GM18526 (cell line): ENCODE measurements around the gene WDFY1.

Source experiments
- POLR2A ChIP-seq: IDR thresholded peaks from 3 replicates; pipeline ENCODE4 v1.6.1; 2011; ENCODE audit not compliant: insufficient read length; ENCODE audit errors: extremely low read depth

Gene WDFY1

DNA sequence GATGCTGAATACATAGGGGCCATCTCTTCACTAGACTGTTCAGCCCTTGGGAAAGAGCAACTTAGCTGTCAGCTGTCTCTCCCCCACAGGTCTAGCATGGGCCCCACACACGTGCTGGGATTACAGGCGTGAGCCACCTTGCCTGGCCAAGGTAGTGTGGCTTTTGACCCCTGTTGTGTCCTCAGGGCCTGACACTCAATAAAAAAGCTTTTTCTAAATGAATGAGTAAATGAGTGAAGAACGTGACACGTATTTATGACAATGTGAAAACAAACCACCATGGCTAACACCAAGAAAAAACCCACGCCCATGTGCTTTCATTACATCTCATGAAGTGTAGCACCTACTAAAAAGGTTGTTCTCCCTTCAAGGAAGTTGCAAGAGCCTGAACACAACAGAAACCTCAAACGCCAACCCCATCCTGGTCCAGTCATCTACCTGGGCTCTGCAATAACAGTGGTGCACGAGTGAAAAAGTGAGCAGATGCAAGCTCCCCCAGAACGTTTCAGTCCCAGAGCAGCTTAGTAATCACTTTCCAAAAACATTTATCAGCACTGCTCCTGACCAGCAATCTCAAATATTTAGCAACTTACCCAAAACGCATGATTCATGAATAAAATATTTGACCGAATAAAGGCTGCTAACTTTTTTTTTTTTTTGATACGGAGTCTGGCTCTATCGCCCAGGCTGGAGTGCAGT, 3.4 kb downstream of the WDFY1 start:
- TF ChIP-seq POLR2A: no peak

DNA sequence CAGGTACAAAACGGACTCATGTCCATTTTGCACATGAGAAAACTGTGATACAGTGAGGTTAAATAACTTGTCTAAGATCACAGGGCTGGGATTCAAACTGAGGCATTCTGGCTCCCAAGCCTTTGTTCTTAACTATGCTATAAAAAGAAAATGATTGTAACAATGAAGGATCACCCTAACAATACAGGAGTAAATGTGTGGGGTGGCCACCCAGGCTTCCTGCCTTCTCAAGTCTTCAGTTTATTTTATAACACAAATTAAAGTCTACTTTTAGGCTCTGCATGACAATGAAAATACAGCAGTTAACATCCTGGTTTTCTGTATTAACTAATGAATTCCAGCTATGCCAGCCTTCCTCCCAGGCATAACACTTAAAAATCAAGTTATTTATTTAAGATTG, 7.6 kb downstream of the WDFY1 start:
- TF ChIP-seq POLR2A: no peak

- TF ChIP-seq POLR2A: no peak
Measured at GRCh38 chr2:223936862-223937326, 8.2 kb downstream of the WDFY1 start.

DNA sequence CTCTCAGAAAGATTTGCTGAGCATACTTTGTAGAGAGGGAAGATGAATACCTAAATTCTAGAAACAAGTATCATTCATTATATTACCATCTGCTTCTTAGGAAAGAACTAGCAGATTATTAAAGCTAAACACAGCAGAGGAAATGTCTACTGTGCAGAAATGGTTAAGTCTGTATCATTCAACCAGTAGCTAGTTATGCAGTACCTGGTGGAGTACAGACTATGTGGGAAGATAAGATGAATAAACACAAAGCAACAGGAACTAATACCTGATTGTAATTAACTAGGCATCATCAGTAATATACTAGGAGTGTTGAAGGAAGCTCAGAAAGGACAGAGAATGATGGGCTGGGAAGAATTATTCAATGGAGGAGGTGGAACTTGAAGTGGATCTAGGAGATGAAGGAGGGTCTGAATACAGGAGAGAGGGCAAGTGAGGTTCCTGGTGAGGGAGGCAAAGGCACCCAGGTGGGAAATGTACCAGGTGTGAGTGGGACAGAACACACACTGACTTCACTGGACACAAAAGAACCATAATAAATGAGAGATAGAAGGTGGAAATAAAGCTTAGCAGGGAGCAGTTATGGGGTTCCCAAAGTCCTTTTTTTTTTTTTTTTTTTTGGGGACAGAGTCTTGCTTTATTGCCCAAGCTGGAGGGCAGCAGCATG, 9.5 kb downstream of the WDFY1 start:
- no peak for TF ChIP-seq POLR2A

DNA sequence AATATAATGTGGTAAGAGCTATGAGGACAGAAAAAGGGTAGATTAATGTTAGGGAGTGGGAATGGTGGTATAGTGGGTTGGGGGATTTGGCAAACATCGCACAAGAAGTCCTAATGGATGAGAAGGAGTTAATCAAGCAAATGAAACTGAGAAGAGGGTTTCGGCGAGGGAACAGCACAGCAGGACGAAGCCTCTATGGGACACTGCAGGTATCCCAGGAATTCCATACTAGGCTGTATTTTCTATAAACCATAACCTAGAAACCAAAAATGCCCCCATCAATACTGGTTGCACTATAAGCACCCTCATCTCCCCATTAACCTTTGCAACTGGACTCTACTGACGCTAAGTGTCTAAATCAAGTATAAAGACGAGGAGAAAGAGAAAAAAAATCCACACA, 10.3 kb downstream of the WDFY1 start:
- no peak for TF ChIP-seq POLR2A

DNA sequence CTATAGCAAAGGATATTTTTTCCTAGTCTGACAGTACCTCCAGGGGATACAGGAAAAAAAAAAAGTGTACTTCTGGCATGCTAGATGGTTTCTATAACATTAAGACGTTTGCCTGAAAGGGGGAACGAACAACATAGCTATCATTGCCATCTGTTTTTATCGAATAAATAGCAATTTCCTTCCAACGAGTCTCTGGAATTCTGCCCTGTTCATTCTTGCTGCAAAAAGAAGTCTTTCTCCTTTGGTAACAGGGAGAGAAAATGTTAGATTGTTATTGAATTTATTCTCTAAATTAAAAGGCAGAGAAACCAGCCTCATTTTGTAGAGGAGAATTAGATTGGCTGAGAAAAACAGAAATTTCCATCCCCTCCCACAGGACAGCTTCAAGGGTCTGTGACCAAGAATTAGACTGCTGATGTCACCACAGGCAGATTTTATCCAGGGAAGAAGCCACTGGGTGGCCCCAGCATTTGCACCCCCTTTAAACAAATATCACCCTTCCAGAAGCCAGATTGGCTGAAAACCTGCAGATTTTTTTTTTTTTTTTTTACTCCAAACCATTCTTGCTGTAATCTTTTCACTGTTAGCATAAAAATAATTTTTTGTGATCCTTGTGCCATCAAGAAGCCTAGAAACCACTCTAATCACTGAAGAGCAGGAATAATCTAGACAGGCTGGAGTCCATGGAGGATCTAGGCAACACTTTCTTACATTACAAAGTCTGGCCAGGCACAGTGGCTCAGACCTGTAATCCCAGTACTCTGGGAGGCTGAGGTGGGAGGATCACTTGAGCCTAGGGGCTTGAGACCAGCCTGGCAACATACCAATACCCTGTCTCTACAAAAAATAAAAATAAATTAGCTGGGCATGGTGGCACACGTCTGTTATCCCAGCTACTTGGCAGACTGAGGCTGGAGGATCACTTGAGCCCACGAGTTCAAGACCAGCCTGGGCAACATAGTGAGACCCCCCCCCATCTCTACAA, 12.0 kb downstream of the WDFY1 start:
- no peak for TF ChIP-seq POLR2A

- no peak for TF ChIP-seq POLR2A
Measured at GRCh38 chr2:223930103-223930976, 14.8 kb downstream of the WDFY1 start.

- no peak for TF ChIP-seq POLR2A
Measured at GRCh38 chr2:223929571-223930102, 15.5 kb downstream of the WDFY1 start.

DNA sequence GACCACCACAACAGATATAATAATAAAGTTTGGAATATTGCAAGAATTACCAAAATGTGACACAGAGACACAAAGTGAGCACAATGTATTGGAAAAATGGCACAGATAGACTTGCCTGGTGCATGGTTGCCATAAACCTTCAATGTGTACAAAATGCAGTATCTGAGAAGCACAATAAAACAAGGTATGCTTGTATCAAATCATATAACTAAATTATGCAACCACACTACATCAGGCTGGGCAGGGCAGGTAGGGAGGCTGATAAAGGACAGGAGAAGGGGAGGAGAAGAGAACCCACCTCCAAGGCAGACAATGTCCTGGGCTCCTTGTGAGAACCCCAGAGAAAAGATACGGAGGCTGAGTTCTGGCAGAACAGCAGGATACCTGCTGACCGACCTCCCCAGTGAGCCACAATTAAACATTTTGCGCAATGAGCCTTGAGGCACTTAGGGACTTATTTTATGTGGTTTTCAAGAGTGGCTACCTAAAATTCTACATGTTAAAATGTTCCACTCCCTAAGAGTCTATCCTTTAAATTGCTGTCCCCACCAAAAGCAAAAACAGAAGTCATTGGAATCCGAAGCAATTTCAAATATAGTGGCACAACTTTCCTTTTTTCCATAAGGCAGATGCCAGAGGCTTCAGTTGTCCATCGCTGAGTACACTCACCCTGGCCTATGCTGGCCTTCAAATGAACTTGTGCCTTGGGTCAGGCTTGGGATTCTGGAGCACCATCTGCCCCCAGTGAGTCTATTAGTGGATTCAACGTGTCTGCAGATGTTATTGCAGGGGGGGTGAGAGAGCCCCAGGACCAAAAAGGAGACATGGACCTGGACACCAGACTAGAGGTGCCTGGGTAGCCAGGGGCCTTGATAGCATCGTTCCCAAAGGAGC, 16.8 kb downstream of the WDFY1 start:
- TF ChIP-seq POLR2A: no peak

DNA sequence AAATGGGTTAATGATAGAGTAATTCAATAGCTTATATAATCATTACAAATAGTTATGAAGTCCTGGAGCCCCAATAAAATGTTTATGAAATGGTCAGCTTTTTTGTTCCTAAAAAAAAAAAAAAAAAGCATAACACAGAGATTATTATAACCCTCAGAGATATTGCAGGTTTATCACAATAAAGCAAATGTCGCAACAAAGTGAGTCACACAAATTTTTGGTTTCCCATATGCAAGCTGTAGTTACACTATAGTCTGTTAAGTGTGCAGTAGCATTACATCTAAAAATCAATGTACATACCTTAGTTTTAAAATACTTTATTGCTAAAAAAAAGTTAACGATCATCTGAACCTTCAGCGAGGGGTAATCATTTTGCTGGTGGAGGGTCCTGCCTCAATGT, 20.0 kb downstream of the WDFY1 start:
- TF ChIP-seq POLR2A: no peak

GRCh38 chr2:223923976-223924375, 21.2 kb downstream of the WDFY1 start:
- TF ChIP-seq POLR2A: no peak

GRCh38 chr2:223922308-223922707, 22.8 kb downstream of the WDFY1 start:
- no peak for TF ChIP-seq POLR2A

- TF ChIP-seq POLR2A: no peak
Measured at GRCh38 chr2:223921204-223921603, 23.9 kb downstream of the WDFY1 start.

- TF ChIP-seq POLR2A: no peak
Measured at GRCh38 chr2:223920109-223920508, 25.0 kb downstream of the WDFY1 start.

DNA sequence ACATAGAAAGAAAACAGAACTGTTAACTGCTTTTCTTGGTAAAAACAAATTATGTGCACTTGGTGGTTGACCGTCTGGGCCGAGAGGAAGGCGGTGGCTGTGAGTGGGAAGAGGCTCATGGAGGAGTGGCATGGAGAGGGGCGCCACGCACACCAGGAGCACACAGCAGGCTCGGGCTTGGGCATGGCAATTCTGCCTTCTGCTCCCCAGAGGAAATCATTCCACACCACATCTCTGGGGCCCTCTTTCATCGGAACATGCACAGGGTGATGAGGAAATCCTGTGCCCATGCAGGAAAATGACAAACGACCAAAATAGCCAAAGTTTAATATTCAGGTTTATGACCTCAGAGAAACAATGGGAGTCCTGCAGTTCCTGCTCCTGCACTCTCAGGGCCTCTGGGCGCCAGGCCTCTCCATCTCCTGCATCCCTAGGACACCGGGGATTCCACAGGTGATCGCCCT, 26.4 kb downstream of the WDFY1 start:
- TF ChIP-seq POLR2A: no peak
